ENCODE results near the gene SSTR3.

SSTR3 gene

DNA sequence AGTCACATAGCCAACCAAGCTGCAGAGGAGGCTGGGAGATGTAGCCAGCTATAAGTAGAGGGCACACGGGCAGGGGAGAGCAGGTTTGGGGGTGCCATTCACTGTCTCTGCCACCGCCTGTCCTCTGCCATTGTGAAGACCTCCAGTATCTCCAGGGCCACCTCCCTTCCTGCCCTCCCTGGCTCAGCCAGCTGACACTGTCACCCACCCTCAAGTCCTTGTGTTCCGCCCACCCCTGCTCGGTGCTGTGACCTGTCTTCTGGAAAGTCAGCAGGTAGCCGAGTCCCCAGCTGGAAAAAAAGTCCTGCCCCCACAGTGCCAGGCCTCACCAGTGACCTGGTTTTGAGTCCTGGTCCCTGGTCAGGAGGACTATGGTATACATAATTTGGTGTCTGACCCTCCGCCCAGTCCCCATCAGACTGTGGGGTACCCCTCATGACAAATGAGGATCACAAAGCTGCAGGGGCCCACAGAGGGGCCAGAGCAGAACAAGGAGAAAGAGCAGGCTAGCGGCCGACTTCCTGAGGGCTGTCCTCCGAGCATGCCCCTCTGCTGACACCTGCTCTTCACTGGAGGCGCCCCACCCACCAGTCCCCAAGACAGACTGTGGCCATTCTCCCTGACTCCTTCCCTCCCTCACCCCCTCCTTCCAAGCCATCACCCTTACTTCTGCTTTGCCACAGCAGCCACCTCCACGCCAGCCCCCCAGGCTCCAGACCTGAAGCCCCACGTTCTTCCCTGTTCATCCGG is 55.4 kb downstream of the SSTR3 start:
- no peaks in the 10 kb centered on the region for H4K20me1 ChIP-seq (ENCODE audit: low read depth, low read length)
- H3K27me3 ChIP-seq (ENCODE audit: low read length), result no peaks in the 10 kb centered on the region
- H3K9me2 ChIP-seq (replicated peaks; ENCODE audit: insufficient read depth, low read length), result no peaks in the 10 kb centered on the region
- TF ChIP-seq, protein P1, sequence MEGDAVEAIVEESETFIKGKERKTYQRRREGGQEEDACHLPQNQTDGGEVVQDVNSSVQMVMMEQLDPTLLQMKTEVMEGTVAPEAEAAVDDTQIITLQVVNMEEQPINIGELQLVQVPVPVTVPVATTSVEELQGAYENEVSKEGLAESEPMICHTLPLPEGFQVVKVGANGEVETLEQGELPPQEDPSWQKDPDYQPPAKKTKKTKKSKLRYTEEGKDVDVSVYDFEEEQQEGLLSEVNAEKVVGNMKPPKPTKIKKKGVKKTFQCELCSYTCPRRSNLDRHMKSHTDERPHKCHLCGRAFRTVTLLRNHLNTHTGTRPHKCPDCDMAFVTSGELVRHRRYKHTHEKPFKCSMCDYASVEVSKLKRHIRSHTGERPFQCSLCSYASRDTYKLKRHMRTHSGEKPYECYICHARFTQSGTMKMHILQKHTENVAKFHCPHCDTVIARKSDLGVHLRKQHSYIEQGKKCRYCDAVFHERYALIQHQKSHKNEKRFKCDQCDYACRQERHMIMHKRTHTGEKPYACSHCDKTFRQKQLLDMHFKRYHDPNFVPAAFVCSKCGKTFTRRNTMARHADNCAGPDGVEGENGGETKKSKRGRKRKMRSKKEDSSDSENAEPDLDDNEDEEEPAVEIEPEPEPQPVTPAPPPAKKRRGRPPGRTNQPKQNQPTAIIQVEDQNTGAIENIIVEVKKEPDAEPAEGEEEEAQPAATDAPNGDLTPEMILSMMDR (IDR thresholded peaks at IDR 0.05; ENCODE audit: insufficient read depth, low read length, poor library complexity, severe bottlenecking), result no peak
- no peak for TF ChIP-seq EZH2phosphoT487 (conservative IDR thresholded peaks at IDR 0.05; ENCODE audit: low read length)
- H3K4me2 ChIP-seq (ENCODE audit: low read depth, low read length, poor library complexity, severe bottlenecking), result no peak overlapping the region
- H3K79me2 ChIP-seq (ENCODE audit: insufficient read depth, low read length), result no peaks in the 10 kb centered on the region
- no peaks in the 10 kb centered on the region for H3K36me3 ChIP-seq (ENCODE audit: low read length)
- H2AFZ ChIP-seq (ENCODE audit: low read depth, low read length, severe bottlenecking), result no peak overlapping the region
- no peak overlapping the region for H3K4me3 ChIP-seq (ENCODE audit: insufficient read depth, low read length, poor library complexity, severe bottlenecking)
- no peaks in the 10 kb centered on the region for H3F3A ChIP-seq (ENCODE audit: insufficient read depth)
- no peak overlapping the region for H3K27ac ChIP-seq (ENCODE audit: low read depth, low read length)
- peaks cover 8% of the 10 kb centered on the region; the same call in 1 of the 2 replicates for H3K9me3 ChIP-seq (ENCODE audit: insufficient read depth, low read length)
- H3K9ac ChIP-seq (ENCODE audit: low read length), result no peak overlapping the region

DNA sequence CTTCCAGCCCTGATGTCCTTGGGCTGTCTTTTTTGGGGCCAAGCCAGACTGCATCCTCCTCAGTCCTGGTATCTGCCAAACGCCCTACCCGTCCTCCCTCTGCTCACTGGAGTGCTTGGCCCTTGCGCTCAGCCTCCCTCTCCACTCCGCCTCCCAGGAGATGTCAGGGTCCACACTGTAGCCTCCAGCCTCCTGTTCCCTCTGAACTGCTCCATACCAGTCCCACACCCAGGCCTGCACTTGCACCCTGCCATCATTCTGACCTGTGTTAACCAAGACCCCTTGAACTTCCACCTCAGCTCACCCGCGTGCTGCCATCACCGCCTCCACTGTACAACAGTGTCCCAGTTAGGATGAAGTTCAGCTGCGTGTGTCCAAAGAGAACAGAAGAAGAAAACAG is 56.3 kb downstream of the SSTR3 start:
- Histone ChIP-seq H4K20me1 (ENCODE audit: low read depth, low read length) (no peaks in the 10 kb centered on the region), H3K27ac (ENCODE audit: low read depth, low read length) (no peak overlapping the region)

DNA sequence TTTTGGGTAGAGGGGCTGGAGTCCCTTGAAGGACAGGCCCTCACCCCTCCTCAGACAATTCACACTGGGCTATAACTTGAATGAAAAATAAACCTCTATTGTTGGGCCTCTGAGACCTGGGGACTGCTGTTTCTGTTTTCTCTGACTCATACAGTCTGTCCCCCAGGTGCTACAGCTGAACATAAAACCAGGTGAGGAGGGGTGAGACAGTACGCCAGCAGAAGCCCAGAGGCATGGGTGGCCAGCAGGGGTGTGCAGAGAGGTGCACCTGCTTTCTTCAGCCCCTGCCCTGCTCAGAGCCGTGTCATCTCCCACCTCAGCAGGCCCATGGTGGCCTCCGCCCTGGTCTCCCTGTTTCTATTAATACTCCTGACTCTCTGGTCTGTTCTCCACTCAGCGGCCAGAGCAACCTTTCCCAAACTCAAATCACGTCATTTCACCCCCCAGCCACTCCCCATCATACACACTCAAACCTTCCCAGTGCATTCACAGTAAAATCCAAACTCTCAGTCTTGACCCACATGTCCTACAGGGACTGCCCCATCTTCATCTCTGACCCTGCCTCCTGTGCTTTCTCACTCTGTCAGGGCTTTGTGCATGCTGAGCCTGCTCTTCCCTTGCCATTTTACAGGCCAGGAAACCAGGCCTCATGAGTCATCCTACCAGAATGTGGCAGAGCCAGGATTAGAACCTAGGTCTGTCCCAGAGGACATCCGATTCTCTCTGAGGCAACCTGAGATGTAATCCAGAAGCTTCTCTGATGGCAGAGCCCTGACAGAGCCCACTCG is 57.2 kb downstream of the SSTR3 start:
- Histone ChIP-seq H3K4me2 (ENCODE audit: low read depth, low read length, poor library complexity, severe bottlenecking) (no peak overlapping the region), H3K9me3 (ENCODE audit: insufficient read depth, low read length) (no peaks in the 10 kb centered on the region), H4K20me1 (ENCODE audit: low read depth, low read length) (no peaks in the 10 kb centered on the region), H3K36me3 (ENCODE audit: low read length) (no peaks in the 10 kb centered on the region), H3K4me3 (ENCODE audit: insufficient read depth, low read length, poor library complexity, severe bottlenecking) (no peak overlapping the region), H3K27me3 (ENCODE audit: low read length) (no peaks in the 10 kb centered on the region), H3F3A (ENCODE audit: insufficient read depth) (no peaks in the 10 kb centered on the region), H3K27ac (ENCODE audit: low read depth, low read length) (no peak overlapping the region), H3K9ac (ENCODE audit: low read length) (no peak overlapping the region), H3K9me2 (replicated peaks; ENCODE audit: insufficient read depth, low read length) (no peaks in the 10 kb centered on the region), H2AFZ (ENCODE audit: low read depth, low read length, severe bottlenecking) (no peak overlapping the region), H3K79me2 (ENCODE audit: insufficient read depth, low read length) (no peaks in the 10 kb centered on the region)
- TF ChIP-seq, protein P1 (IDR thresholded peaks at IDR 0.05; ENCODE audit: insufficient read depth, low read length, poor library complexity, severe bottlenecking), result no peak
- TF ChIP-seq EZH2phosphoT487 (conservative IDR thresholded peaks at IDR 0.05; ENCODE audit: low read length), result no peak

More for the DNA sequence above, 56.3 kb downstream of the SSTR3 start:
- no peaks in the 10 kb centered on the region for H3F3A ChIP-seq (ENCODE audit: insufficient read depth)
- no peak overlapping the region for H2AFZ ChIP-seq (ENCODE audit: low read depth, low read length, severe bottlenecking)
- no peak overlapping the region for H3K9ac ChIP-seq (ENCODE audit: low read length)
- no peaks in the 10 kb centered on the region for H3K27me3 ChIP-seq (ENCODE audit: low read length)
- H3K4me3 ChIP-seq (ENCODE audit: insufficient read depth, low read length, poor library complexity, severe bottlenecking), result no peak overlapping the region
- H3K79me2 ChIP-seq (ENCODE audit: insufficient read depth, low read length), result no peaks in the 10 kb centered on the region
- no peaks in the 10 kb centered on the region for H3K9me2 ChIP-seq (replicated peaks; ENCODE audit: insufficient read depth, low read length)
- no peak overlapping the region for H3K4me2 ChIP-seq (ENCODE audit: low read depth, low read length, poor library complexity, severe bottlenecking)
- TF ChIP-seq EZH2phosphoT487 (conservative IDR thresholded peaks at IDR 0.05; ENCODE audit: low read length), result no peak
- TF ChIP-seq, protein P1 (IDR thresholded peaks at IDR 0.05; ENCODE audit: insufficient read depth, low read length, poor library complexity, severe bottlenecking), result no peak
- no peaks in the 10 kb centered on the region for H3K36me3 ChIP-seq (ENCODE audit: low read length)
- H3K9me3 ChIP-seq (ENCODE audit: insufficient read depth, low read length), result no peaks in the 10 kb centered on the region
